Osteoblast (primary cell): ENCODE results near the gene SNRPB. TPM values are rescaled to one million over a fixed set of nuclear protein-coding genes. Genes with fewer than 3 reads are reported as not detected.

ENCODE experiments used
- DNase-seq: peaks from one replicate; pipeline ENCODE4 v3.0.0; 2011; ENCODE audit warnings: low spot score, mixed read lengths; ENCODE audit not compliant: insufficient read length; ENCODE audit errors: missing footprints
- H2AFZ ChIP-seq: 2 replicates; pipeline ENCODE4 v1.6.0; 2011; ENCODE audit warnings: mild to moderate bottlenecking, low read length
- H3K27ac ChIP-seq: 2 replicates; pipeline ENCODE4 v1.5.1; 2011; ENCODE audit warnings: mild to moderate bottlenecking, low read depth, low read length, moderate library complexity
- H3K27me3 ChIP-seq: 2 replicates; pipeline ENCODE4 v1.6.0; 2012; ENCODE audit warnings: mild to moderate bottlenecking, control low read depth, inconsistent platforms, low read length, moderate library complexity; ENCODE audit not compliant: insufficient read depth
- H3K36me3 ChIP-seq: 2 replicates; pipeline ENCODE4 v1.5.1; 2011; ENCODE audit warnings: mild to moderate bottlenecking, low read length, control low read depth, moderate library complexity; ENCODE audit not compliant: insufficient read depth
- H3K4me1 ChIP-seq: 2 replicates; pipeline ENCODE4 v1.5.1; 2011; ENCODE audit warnings: mild to moderate bottlenecking, low read length, control low read depth, moderate library complexity; ENCODE audit not compliant: insufficient read depth
- H3K4me2 ChIP-seq: 2 replicates; pipeline ENCODE4 v1.6.0; 2011; ENCODE audit warnings: mild to moderate bottlenecking, low read length; ENCODE audit not compliant: insufficient read depth
- H3K4me3 ChIP-seq: fragments of 200-600 bp; sonication (generic); 3 replicates; pipeline ENCODE4 v1.5.1; 2012; ENCODE audit warnings: mild to moderate bottlenecking, low read length, inconsistent platforms; ENCODE audit not compliant: insufficient read depth
- H3K79me2 ChIP-seq: 2 replicates; pipeline ENCODE4 v1.6.0; 2012; ENCODE audit warnings: mild to moderate bottlenecking, low read length, control low read depth, inconsistent platforms; ENCODE audit not compliant: insufficient read depth
- H3K9me3 ChIP-seq: 2 replicates; pipeline ENCODE4 v1.5.1; 2011; ENCODE audit warnings: low read depth, low read length, control low read depth
- H4K20me1 ChIP-seq: 2 replicates; pipeline ENCODE4 v1.6.0; 2012; ENCODE audit warnings: mild to moderate bottlenecking, low read length, control low read depth; ENCODE audit not compliant: insufficient read depth
- CTCF ChIP-seq: IDR thresholded peaks from 2 replicates; pipeline ENCODE4 v1.5.1; 2011; ENCODE audit warnings: mild to moderate bottlenecking, low read depth, low read length, moderate library complexity; ENCODE audit errors: extremely low read depth
- total RNA-seq: library from RNA; depleted of rRNA; stranded (reverse); fragments of >200 nt; gene quantifications from 2 replicates; pipeline ENCODE4 v1.2.3, GENCODE V29; 2012

The SNRPB gene
- total RNA-seq, 1 donor = 109 TPM

GRCh38 chr20:2459981-2460751 is 10.4 kb downstream of the SNRPB start:
- Histone ChIP-seq H3K36me3 (peaks cover 60% of the 10 kb centered on the region), H3K9me3 (no peaks in the 10 kb centered on the region), H3K4me2 (no peak overlapping the region), H3K4me3 (no peak overlapping the region), H3K4me1 (no peaks in the 10 kb centered on the region), H4K20me1 (peaks cover 20% of the 10 kb centered on the region), H3K27ac (no peak overlapping the region), H2AFZ (no peak overlapping the region), H3K27me3 (no peaks in the 10 kb centered on the region), H3K79me2 (peaks cover 7% of the 10 kb centered on the region)
- no peak for DNase-seq
- no peak for TF ChIP-seq CTCF

- peaks cover 16% of the 10 kb centered on the region for H4K20me1 ChIP-seq
- no peaks in the 10 kb centered on the region for H3K9me3 ChIP-seq
- no peaks in the 10 kb centered on the region for H3K27me3 ChIP-seq
- TF ChIP-seq CTCF = no peak
- H3K4me3 ChIP-seq = no peak overlapping the region
- DNase-seq = no peak
- H3K36me3 ChIP-seq = peaks cover 49% of the 10 kb centered on the region
- H3K4me1 ChIP-seq = peaks cover 2% of the 10 kb centered on the region
- no peak overlapping the region for H3K4me2 ChIP-seq
- no peak overlapping the region for H2AFZ ChIP-seq
- H3K27ac ChIP-seq = no peak overlapping the region
- peaks cover 3% of the 10 kb centered on the region for H3K79me2 ChIP-seq
Observed at GRCh38 chr20:2458919-2459499, 11.6 kb downstream of the SNRPB start.

GRCh38 chr20:2455771-2456497 is 14.7 kb downstream of the SNRPB start:
- Histone ChIP-seq H3K27me3 (no peaks in the 10 kb centered on the region), H3K9me3 (no peaks in the 10 kb centered on the region), H3K79me2 (no peaks in the 10 kb centered on the region), H3K27ac (no peak overlapping the region), H4K20me1 (no peaks in the 10 kb centered on the region), H3K4me2 (no peak overlapping the region), H2AFZ (no peak overlapping the region), H3K4me3 (no peak overlapping the region), H3K4me1 (peaks cover 2% of the 10 kb centered on the region), H3K36me3 (peaks cover 18% of the 10 kb centered on the region)
- DNase-seq = no peak
- TF ChIP-seq CTCF = no peak

GRCh38 chr20:2453792-2454191 is 16.8 kb downstream of the SNRPB start:
- TF ChIP-seq CTCF = no peak
- Histone ChIP-seq H3K36me3 (no peaks in the 10 kb centered on the region), H3K9me3 (no peaks in the 10 kb centered on the region), H3K27me3 (peaks cover 3% of the 10 kb centered on the region), H3K4me2 (no peak overlapping the region), H3K79me2 (no peaks in the 10 kb centered on the region), H3K4me3 (no peak overlapping the region), H3K4me1 (peaks cover 7% of the 10 kb centered on the region), H4K20me1 (no peaks in the 10 kb centered on the region), H3K27ac (no peak overlapping the region), H2AFZ (no peak overlapping the region)
- no peak for DNase-seq
